ENCODE measurements around the gene RIN1.
"Not testable (repeated sequence)": the region's sequence is repeated elsewhere in the genome, so short reads cannot be mapped to it uniquely, and the experiment has no call there.

The RIN1 gene, protein sequence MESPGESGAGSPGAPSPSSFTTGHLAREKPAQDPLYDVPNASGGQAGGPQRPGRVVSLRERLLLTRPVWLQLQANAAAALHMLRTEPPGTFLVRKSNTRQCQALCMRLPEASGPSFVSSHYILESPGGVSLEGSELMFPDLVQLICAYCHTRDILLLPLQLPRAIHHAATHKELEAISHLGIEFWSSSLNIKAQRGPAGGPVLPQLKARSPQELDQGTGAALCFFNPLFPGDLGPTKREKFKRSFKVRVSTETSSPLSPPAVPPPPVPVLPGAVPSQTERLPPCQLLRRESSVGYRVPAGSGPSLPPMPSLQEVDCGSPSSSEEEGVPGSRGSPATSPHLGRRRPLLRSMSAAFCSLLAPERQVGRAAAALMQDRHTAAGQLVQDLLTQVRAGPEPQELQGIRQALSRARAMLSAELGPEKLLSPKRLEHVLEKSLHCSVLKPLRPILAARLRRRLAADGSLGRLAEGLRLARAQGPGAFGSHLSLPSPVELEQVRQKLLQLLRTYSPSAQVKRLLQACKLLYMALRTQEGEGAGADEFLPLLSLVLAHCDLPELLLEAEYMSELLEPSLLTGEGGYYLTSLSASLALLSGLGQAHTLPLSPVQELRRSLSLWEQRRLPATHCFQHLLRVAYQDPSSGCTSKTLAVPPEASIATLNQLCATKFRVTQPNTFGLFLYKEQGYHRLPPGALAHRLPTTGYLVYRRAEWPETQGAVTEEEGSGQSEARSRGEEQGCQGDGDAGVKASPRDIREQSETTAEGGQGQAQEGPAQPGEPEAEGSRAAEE

DNA sequence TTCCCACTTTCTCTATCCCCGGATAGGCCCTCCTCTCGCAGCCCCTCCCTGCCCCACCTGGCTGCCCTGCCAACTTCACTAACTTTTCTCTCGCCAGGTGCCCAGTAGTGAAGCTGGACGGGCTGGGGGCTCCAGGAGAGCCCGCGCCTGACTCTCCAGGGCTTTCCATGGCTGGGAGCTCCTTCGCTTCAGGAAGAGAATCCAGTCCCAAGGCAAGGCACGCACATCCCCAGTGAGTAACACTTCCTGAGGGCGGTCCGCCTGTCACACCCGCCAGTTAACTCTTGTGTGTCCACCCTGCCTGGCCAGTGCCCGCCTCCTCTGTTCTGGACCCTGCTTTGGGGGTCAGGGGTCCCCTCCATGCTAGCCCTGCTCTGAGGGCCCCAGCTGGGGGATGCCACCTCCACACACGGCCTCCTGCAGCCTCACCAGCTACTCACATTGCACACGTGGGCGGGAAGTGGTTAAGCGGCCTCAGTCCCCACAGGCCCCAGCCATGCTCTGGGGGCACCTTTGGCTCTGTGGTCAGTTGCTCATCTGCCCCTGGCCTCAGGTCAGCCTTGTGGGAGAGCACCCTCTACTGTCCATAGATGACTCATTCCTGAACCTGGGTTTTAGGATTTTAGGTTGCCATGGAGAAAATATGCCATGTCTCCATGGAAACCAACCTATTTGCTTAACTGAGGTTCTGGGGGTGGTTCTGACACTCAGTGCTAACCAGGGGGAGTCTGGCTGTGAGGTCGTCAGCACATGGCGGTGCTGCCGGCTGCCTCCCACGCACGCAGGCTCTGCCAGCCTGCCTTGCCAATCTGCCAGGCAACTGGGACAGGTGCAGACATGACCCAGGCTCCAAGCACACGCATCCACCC lies at the start of gene RIN1:
TSS of gene RIN1 (minus strand) at position 201 of the 869 bp plus-strand sequence. CDS start at position 169, 32 bp downstream.
- TF ChIP-seq, protein P1, sequence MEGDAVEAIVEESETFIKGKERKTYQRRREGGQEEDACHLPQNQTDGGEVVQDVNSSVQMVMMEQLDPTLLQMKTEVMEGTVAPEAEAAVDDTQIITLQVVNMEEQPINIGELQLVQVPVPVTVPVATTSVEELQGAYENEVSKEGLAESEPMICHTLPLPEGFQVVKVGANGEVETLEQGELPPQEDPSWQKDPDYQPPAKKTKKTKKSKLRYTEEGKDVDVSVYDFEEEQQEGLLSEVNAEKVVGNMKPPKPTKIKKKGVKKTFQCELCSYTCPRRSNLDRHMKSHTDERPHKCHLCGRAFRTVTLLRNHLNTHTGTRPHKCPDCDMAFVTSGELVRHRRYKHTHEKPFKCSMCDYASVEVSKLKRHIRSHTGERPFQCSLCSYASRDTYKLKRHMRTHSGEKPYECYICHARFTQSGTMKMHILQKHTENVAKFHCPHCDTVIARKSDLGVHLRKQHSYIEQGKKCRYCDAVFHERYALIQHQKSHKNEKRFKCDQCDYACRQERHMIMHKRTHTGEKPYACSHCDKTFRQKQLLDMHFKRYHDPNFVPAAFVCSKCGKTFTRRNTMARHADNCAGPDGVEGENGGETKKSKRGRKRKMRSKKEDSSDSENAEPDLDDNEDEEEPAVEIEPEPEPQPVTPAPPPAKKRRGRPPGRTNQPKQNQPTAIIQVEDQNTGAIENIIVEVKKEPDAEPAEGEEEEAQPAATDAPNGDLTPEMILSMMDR (IDR thresholded peaks at IDR 0.05; ENCODE audit: insufficient read depth, low read depth, low read length, missing control alignments) = no peak
- peak; percentile 89 for DNase-seq (ENCODE audit: low read depth)
- no peak within 1 kb of the TSS for H3K4me3 ChIP-seq (ENCODE audit: low read depth, low read length)

DNA sequence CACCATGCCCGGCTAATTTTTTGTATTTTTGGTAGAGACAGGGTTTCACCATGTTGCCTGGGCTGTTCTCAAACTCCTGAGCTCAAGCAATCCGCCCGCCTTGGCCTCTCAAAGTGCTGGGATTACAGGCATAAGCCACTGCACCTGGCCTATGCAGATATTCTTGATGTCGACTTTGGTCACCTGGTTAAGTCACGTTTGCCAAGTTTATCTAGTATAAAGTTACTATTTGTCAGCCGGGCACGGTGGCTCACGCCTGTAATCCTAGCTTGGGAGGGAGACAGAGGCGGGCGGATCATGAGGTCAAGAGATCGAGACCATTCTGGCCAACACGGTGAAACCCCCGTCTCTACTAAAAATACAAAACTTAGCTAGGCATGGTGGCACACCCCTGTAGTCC lies 48.1 kb upstream of the RIN1 start:
- not testable (repeated sequence) for H3K4me3 ChIP-seq (ENCODE audit: low read depth, low read length); DNase-seq (ENCODE audit: low read depth)

DNA sequence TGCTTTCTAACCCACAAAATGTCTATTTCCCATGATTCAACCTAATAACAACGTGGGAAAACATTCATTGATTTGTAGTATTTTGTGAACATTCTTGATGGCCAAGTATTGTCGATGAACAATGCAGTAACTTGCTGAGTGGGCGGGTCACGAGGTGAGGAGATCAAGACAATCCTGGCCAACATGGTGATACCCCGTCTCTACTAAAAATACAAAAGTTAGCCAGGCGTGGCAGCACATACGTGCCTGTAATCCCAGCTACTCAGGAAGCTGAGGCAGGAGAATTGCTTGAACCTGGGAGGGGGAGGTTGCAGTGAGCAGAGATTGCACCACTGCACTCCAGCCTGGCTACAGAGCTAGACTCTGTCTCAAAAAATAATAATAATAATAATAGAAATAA lies 44.0 kb upstream of the RIN1 start:
- not testable (repeated sequence) for H3K4me3 ChIP-seq (ENCODE audit: low read depth, low read length); DNase-seq (ENCODE audit: low read depth)

DNA sequence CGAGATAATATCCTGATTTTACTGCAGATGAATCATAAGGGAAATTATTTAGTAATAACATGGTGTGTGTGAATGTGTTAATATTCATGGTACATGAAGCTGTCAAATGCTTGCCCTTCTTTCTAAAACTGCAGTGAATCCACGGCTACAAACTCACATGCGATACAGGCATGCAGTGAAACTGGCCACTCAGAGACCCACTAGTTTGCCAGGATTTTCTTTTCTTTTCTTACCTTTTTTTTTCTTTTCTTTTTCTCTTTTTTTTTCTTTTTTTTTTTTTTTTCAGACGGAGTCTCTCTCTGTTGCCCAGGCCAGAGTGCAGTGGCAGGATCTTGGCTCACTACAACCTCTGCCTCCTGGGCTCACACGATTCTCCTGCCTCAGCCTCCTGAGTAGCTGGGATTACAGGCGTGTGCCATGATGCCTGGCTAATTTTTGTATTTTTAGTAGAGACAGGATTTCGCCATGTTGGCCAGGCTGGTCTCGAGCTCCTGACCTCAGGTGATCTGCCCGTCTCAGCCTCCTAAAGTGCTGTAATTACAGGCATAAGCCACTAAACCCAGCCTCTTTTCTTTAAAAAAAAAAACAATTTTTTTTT lies 37.6 kb upstream of the RIN1 start:
- H3K4me3 ChIP-seq (ENCODE audit: low read depth, low read length); DNase-seq (ENCODE audit: low read depth): not testable (repeated sequence)

DNA sequence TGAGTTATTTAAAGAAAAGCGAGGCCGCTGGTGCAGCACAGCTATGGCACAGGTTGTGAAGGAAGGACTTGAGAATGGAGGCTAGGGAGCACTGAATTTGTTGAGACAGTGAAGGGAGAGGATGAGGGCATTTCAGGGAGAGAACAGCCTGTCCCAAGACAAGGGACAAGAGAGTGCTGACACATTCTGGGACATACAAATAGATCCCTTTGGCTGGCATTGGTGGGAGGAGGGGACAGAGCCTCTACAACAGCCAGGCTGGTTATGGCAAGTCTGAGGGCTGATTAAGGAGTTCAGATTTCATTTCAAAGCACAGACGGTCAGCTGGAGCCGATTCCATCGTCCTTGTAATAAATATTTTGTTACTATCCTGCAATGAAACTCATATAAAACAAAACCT lies 37.0 kb upstream of the RIN1 start:
- no peak overlapping the region for H3K4me3 ChIP-seq (ENCODE audit: low read depth, low read length)
- TF ChIP-seq, protein P1 (IDR thresholded peaks at IDR 0.05; ENCODE audit: insufficient read depth, low read depth, low read length, missing control alignments) = no peak
- no peak for DNase-seq (ENCODE audit: low read depth)

DNA sequence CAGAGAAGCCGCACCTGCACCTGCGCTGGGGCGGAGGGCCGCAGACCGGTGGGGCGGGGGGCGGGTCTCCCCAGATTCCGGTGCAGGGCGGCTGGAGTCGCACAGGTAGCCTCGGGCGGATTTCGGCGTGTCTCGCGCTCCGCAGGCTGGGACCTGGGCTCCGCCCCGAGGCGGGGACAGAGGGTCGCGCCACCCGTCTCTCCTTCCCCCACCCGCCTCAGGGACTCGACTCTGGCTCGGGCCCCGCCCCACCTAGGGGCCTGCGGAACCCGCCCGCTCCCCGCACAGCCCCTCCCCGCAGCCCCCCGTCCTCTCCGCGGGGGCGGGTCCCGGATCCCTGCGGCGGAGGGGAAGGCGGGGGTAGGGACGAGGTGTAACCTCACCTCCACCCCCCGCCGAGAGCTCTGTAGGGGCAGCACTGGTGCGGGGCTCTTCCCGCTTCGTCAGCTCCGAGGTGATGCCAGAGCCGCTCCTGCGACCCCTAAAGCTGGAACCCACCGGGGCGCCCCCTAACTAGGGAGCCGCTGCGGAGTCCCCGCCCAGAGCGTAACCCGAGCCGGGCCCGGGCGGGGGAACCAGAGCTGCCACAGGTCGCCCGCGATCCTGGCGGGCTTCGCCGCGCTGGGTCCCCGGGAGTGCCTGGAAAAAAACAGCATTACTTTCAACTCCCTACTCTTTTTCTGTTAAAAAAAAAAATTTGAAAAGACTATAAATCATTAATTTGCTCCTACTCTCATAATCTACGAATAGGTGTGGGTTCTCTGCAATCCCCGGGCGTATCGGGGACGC lies 35.6 kb upstream of the RIN1 start, which contains the start of gene SLC29A2:
TSS of gene SLC29A2 (minus strand) at position 134 of the 789 bp plus-strand sequence. CDS start 169 bp downstream, outside the sequence.
- TF ChIP-seq, protein P1 (IDR thresholded peaks at IDR 0.05; ENCODE audit: insufficient read depth, low read depth, low read length, missing control alignments) = no peak
- H3K4me3 ChIP-seq (ENCODE audit: low read depth, low read length) = peak within 1 kb of the TSS; percentile 91
- peak; percentile 90 for DNase-seq (ENCODE audit: low read depth)

DNA sequence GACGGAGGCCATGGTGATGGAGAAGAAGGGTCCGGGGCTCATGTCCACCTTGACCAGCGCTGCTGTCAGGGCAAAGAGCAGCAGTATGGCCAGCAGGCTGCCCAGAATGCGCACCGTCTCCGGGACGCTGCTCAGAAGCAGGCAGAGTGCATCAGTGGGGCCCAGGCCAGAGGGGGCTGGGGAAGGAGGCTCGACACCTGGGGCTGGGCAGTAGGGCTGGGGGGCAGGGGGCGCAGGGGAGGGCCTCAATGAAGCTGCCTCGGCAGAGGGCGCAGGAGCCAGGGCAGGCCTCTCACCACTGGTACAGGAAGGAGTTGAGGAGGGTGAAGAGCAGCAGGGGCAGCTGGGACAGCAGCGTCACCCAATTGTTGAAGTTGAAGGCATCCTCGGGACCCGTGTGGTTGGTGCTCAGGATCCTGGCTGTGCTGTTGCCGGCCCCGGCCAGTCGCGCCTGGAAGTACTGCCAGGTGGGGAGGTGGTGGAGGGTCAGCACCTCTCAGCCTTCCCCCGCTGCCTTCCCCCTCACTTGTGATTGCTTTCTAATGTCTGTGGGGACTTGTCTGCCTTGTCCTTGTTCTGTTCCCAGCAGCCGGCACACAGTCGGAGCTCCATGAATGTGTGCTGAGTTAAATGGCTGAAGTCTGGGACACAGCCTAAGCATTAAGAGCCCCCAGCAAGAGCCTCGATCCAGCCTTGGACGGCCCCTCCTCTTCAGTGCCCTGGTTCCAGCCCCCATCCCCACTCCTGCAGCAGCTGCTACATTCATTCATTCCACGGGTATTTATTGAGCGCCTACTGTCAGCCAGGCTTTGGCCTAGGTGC lies 33.0 kb upstream of the RIN1 start:
- TF ChIP-seq, protein P1 (IDR thresholded peaks at IDR 0.05; ENCODE audit: insufficient read depth, low read depth, low read length, missing control alignments) = no peak
- no peak overlapping the region for H3K4me3 ChIP-seq (ENCODE audit: low read depth, low read length)
- no peak for DNase-seq (ENCODE audit: low read depth)
